Dermis microvascular lymphatic vessel endothelial cell (primary cell): Measurements from ENCODE around the gene SYT15. TPM values are rescaled to one million over a fixed set of nuclear protein-coding genes. Genes with fewer than 3 reads are reported as not detected.
"Not testable (repeated sequence)": the region's sequence is repeated elsewhere in the genome, so short reads cannot be mapped to it uniquely, and the experiment has no call there.

ENCODE experiments used
- DNase-seq, 2 donors: peaks; one replicate each; pipeline versions ENCODE4 v3.0.0 to v3.0.0-alpha.2; 2010; ENCODE audit warnings: low read depth in 2 of 2
- total RNA-seq: library from RNA; depleted of rRNA; stranded (reverse); fragments of >200 nt; gene quantifications from 2 replicates; pipeline ENCODE4 v1.2.1, GENCODE V29; 2014

Gene SYT15
- total RNA-seq, 1 donor from 2014 or later = 0.39 TPM

DNA sequence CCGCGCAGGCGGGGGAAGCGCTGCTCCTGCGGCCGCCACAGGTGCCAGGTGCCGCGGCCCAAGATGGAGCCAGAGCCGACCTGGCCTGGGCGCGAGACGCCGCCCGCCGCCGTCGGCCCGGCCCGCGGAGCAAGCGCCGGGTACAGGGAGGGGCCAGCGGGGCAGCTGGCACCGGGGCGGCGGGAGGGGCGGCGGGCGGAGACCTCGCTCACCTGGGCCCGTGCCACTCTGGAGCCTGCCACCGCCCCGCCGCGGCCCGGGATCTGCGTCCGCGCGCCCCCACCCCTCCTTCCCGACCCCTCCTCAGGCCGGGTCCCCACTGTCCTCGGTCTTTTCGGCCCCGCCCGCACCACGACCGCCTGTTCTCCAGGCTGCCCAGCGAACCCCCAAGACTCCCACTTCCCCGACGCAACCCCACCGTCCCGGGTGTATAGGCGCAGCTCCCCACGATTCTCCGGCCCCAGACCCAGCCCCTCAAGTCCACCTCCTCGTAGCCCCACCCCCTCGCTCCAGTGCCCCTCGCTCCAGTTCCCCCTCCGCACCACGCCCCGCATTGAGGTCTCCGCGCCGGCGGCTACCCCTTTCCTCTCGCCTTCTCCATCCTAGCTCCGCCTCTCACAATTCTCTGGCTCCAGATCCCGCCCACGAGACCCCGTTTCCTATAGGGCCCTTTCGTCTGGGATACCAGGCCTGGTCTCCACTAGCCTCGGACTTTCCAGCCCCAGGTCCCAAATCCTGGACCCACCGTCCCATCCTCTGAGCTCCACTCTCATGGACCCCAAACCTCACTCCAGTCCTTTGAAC is 22.2 kb upstream of the SYT15 start, which contains the start of gene GPRIN2:
GPRIN2 (minus strand) TSS at position 144 of the 804 bp plus-strand sequence. CDS start 5,922 bp downstream, outside the sequence.
- no peak for DNase-seq

DNA sequence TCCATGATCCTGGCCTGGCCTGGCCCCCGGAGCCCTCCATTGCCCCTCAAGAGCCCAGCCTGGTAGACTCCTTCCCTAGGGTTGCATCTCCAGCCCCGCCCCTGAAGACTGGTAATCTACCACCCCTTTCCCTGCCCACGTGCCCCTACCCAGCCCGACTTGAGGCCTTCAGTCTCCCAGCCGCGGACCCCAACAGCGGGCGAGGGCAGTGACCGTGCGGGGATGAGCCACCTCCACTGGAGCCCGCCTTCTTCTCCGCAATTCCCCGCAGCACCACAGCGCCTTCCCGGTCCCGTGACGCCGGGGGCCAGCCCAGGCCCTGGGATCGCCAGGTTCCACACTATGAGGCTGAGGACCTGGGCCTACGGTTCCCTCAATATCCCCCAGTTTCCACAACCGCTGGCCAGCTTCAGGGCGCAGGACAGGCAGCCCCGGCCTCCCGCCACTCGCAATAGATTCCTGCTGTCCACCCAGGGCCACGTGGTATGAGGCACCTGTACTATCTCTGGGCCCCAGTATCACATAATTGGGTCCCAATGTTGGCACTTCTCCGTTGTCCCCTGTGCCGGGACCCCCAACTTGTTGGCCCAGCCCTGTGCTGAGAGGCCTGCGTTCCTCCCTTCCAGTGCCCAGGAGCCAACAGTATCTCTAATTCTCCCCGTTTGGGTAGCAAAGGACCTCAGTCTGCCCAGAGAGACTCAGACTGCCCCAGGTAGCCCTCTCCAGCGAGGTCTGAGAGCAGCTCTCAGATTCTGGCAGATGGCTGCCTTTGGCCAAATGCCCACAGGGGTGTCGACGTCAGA is 21.4 kb upstream of the SYT15 start:
- DNase-seq = no peak

- no peak for DNase-seq
These were observed 20.9 kb upstream of the SYT15 start for GRCh38 chr10:46558122-46558391.

DNA sequence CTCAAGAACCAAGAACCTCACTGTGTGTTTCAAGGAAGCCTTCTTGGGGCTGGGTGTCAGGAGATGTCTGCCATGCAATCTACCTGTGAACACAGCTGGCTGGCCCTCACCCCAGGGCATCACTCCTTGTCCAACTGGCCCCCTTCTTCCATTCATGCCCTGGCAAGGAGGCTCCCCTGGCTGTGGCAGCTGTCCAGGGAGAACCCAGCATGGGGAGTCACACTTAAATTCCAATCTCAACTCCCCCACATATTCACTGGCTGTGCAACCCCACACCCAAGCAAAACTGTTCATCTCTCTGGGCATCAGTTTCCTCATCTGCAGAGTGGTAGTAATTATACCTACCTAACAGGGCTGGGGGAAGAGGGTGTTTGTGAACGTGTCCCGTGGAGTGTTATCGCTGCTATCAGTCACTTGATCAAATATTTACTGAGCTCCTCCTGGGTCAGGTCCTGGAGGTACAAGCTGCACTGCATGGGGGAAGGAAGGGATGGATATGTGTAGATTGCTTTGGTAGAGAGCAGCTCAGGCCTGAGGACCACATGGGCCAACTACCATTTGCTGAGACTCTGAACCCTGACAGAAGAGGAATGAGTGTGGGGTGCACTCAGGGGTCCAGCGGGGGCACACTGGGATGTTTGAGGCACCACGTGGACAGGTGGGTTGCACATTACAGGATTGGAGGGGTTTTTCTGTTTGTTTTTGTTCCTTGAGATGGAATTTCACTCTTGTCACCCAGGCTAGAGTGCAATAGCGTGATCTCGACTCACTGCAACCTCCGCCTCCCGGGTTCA is 20.3 kb upstream of the SYT15 start:
- no peak for DNase-seq

- no peak for DNase-seq
These were observed 19.7 kb upstream of the SYT15 start for GRCh38 chr10:46559231-46559671.

DNA sequence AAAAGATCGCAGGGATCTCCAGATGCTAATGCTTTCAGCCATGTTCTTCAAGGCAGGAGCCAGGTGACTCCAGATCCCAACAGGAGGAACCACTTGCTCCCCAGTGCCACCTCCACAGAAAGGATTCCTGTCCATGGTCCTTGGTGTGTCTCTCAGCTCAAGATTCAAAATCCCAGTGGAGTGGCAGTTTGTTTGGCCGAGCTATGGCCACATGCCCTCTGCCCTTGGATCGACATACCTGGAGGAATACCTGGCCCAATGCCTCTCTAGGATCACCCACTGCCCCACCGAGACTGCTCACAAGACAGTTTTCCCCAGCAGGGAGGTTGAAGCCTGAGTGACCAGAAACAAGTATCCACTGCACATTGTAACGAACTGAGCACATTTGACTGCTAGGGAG is 18.5 kb upstream of the SYT15 start:
- DNase-seq = no peak

GRCh38 chr10:46560952-46561351 is 18.0 kb upstream of the SYT15 start:
- no peak for DNase-seq

DNA sequence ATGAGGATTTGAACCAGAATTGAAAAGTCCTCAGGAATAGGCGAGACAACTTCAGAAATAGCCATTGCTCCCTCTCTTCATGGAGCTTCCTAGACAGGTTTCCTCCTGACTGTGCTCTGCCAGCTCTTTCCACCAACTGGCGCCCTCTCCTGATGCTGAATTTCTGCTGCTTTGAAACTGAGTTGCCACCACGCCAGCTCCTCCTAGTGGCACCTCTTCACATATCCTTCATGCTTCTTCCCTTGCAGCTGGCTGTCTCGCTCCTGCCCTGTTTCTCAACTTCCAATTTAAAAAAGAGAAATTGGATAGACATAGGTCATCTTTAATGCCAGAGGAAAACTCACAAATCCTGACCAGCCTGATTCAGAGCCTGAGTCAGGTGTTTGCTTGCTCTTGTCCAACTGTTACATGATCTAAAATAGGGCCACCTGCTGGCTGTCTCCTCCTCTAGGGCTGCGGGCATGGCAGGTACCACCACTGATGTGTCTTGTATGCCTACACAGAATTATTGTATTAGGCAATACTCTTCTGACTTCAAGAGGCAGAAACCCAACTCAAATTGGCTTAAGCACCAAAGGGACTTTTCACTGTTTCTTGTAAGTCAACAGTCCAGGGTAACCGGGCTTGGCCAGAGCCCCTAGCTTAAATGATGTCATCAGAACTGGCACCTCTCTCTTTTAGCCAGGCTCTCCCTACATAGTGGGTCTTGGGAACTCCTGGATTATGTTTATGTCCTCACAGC is 13.2 kb upstream of the SYT15 start:
- peak; percentile 39 to 71 for DNase-seq

DNA sequence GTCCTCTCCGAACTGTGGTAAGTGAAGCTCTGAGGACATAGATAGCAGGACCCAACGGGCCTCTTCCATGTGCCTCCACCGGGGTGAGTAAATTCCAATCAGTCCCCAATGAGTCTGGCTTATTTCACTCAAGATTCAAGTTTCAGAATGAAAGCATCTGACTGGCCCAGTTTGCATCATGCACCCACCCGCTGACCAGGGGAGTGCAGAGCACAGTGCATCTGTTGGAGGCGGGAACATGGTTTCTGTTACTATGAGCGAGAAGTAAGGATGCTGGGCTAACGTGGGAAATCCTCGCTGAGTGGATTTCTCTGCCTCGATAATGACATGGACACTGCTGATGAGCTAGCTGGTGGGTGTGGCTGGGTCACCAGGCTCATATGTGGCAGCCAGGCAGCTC is 11.8 kb upstream of the SYT15 start:
- DNase-seq = not testable (repeated sequence)

- DNase-seq = not testable (repeated sequence)
These were observed 8.3 kb upstream of the SYT15 start for GRCh38 chr10:46570655-46571054.

DNA sequence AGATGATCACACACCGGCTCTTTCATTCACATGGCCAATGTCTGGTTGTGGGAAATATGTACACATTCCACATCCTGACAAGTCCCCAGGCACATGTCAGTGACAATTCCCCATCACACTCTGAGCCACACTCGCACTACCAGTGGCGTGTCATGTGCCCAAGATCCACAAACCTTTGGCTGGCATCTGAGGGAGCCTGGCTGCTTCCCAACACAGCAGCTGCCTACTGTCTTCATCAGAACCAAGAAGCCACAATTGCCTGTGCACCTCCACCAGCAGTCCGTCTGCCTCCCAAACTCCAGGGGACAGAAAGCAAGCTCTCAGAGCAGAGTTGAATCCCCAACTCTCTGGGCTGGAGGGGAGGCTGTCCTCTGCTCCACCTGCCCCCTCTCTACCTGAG is 6.2 kb upstream of the SYT15 start:
- DNase-seq = not testable (repeated sequence)

GRCh38 chr10:46573314-46573713 is 5.6 kb upstream of the SYT15 start:
- peak in 1 of 2 donors; percentile 9 for DNase-seq

DNA sequence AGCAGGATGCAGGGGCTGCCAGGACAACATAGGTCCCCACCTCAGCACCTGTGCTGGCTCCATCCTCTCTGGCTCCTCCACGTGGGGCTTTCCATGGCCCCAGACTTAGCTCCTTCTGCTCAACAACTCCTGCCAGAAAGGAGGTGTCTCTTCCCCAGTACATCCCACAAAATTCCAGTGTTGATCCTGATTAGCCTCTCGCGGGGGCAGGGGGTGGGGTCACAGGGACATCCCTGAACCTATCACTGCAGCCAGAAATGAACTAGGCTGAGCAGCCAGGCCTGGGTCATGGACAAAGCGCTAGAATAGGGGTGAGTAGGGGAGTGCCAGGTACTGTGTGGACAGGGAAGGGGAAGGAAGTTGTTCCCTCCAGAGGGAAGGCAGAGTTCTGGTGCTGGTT is 5.0 kb upstream of the SYT15 start:
- not testable (repeated sequence) for DNase-seq

DNA sequence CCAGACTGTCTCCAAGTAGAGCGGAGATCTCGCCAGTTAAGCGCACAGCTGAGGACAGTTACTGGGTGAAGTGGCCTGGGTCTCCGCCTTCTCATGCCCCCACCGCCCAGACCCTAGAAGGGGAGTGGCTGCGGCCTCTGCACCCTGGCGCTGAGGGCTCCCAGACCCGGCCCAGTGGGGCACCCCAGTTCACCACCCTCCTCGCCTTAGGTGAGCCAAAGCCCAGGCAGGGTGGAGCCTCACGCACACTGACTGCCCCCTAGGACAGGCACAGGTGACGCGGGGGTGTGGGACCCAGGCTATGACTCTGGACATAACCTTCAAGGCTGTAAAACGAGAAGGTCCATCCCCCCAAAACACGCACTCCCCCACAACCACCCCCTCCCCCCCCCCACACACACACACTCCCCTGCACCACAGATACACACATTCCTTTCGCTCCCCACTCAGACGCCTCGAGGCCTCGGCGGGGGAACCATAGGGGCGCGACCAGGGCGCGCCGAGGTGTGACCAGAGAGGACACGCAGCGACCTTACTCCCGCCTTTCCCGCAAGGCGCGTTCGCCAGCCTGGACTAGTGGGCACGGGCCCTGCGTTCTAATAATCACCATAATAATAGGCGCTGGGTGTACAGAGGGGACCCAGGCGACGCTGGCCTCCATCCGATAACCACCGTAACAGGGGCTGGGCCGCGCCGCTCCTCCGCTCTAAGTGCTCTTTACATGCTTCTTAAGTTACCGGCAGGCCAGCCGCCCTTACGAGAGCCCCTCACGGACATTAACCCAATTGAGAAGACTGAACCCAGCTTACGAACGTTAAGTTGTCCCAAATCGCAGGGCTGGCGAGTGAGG is 1.1 kb upstream of the SYT15 start:
- DNase-seq = not testable (repeated sequence)

DNA sequence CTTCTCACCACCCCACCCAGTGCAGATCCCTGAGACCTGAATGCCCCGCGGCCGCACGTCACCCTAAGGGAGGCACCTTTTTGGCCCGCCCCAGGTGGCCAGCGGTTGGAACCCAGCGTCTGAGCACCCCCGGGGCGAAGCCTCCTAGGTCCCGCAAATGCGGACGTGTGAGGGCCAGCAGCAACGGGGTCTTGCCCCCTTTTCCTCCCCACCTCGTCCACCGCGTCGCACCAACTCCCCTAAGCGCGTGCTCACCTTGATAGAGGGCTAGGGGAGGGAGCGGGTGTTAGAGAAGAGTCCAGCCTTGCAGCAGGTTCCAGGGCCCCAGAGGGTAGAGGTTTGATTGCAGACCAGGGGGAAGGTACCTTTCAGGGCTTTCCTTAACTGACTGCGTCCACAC is 450 bp downstream of the SYT15 start:
- DNase-seq = not testable (repeated sequence)

GRCh38 chr10:46581997-46582396 is 3.1 kb downstream of the SYT15 start:
- not testable (repeated sequence) for DNase-seq

DNA sequence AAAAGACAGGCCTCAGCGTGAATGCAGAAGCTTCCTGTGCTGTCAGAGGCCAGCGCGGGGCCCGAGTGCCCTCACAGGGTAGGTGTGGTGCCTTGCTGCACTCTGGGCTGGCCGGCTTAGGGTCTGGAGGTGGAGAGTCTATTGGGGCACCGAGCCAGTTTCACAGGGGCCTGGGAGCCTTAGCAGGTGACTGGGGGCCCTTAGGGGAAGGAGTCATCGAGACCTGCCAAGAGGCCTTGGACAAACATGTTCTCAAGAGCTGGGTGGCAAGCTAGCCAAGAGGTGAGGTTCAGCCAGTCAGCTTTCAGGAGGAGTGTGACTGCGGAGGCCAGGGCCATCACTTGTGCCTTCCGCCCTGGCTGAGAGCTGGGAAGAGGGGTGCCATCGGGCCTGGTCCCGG is 3.6 kb downstream of the SYT15 start:
- not testable (repeated sequence) for DNase-seq

GRCh38 chr10:46584196-46584595 is 5.3 kb downstream of the SYT15 start:
- peak in 1 of 2 donors; percentile 0 for DNase-seq

GRCh38 chr10:46585246-46585645 is 6.3 kb downstream of the SYT15 start:
- not testable (repeated sequence) for DNase-seq

DNA sequence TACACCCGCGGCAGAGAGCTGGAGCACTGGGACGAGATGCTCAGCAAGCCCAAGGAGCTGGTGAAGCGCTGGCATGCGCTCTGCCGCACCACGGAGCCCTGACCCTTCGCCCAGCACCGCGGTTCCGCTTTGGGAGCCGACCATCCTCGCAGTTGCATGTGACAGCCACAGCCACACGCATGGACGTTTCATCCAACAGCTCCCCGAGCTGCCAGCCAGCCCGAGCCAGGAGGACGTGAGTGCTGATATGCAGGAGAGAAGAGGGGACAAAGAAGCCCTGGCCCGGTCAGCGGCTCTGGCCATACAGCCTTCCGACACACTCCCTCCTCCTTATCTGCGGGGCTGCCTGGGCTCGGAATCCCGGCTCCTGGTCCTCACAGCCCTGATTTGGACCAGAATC is 8.6 kb downstream of the SYT15 start:
- not testable (repeated sequence) for DNase-seq
